ENCODE data around the gene THRAP3. TPM values are rescaled to one million over a fixed set of nuclear protein-coding genes. Genes with fewer than 3 reads are reported as not detected.

THRAP3 gene
- total RNA-seq, 1 experiment from 2014 or later = 160 TPM

- TF ChIP-seq GRHL2 (CRISPR knock-in tag; IDR thresholded peaks at IDR 0.05; ENCODE audit: insufficient replicate concordance, severe bottlenecking) = no peak
- no peak for TF ChIP-seq CREB1 (CRISPR knock-in tag; IDR thresholded peaks at IDR 0.05)
- no peak for TF ChIP-seq MYBL2 (CRISPR knock-in tag; IDR thresholded peaks at IDR 0.05)
- TF ChIP-seq, protein P1, sequence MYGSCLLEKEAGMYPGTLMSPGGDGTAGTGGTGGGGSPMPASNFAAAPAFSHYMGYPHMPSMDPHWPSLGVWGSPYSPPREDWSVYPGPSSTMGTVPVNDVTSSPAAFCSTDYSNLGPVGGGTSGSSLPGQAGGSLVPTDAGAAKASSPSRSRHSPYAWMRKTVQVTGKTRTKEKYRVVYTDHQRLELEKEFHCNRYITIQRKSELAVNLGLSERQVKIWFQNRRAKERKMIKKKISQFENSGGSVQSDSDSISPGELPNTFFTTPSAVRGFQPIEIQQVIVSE (CRISPR knock-in tag; IDR thresholded peaks at IDR 0.05; ENCODE audit: borderline replicate concordance) = no peak
- no peak for TF ChIP-seq FOXK1 (CRISPR knock-in tag; IDR thresholded peaks at IDR 0.05)
- TF ChIP-seq ZBTB21 (CRISPR knock-in tag; IDR thresholded peaks at IDR 0.05; ENCODE audit: borderline replicate concordance) = no peak
- TF ChIP-seq ZNF317 (CRISPR knock-in tag; IDR thresholded peaks at IDR 0.05; ENCODE audit: borderline replicate concordance, low read depth) = no peak
- no peak overlapping the region for H3K27ac Mint-ChIP-seq
- H3K4me3 Mint-ChIP-seq = no peak overlapping the region
- H3K9me3 Mint-ChIP-seq = no peaks in the 10 kb centered on the region
- H3K36me3 Mint-ChIP-seq = no peaks in the 10 kb centered on the region
- DNase-seq (ENCODE audit: low spot score) (no peak), ATAC-seq (no peak)
- peaks cover 8% of the 10 kb centered on the region for H3K4me1 Mint-ChIP-seq
- CTCF ChIA-PET = interaction anchor here (1.0 to 1.5 kb wide), 4 partner anchors 12 to 115 kb away, joined by 3 to 7 read pairs (median 4); partner anchors contain the start of genes THRAP3 and TRAPPC3
- H3K27me3 Mint-ChIP-seq (ENCODE audit: low read depth) = no peaks in the 10 kb centered on the region; the same call in 1 of the 2 replicates
- POLR2A ChIA-PET = interaction anchor here (0.7 to 1.0 kb wide), 2 partner anchors 12 to 13 kb away, joined by 3 to 4 read pairs; partner anchors contain the start of gene THRAP3
These were observed 12.4 kb upstream of the THRAP3 start for GRCh38 chr1:36211841-36212240.

- H3K4me3 Mint-ChIP-seq = no peak overlapping the region
- no peaks in the 10 kb centered on the region for H3K9me3 Mint-ChIP-seq
- CTCF ChIA-PET = interaction anchor here (1.0 kb wide), 2 partner anchors 12 to 116 kb away, joined by 3 read pairs; no protein-coding TSS in a partner anchor
- H3K27me3 Mint-ChIP-seq (ENCODE audit: low read depth) = no peaks in the 10 kb centered on the region; the same call in 1 of the 2 replicates
- no peaks in the 10 kb centered on the region for H3K4me1 Mint-ChIP-seq
- no peak overlapping the region for H3K27ac Mint-ChIP-seq
- POLR2A ChIA-PET = no interaction called here
- DNase-seq (ENCODE audit: low spot score) (no peak), ATAC-seq (no peak)
- no peaks in the 10 kb centered on the region for H3K36me3 Mint-ChIP-seq
- TF ChIP-seq, protein P2, sequence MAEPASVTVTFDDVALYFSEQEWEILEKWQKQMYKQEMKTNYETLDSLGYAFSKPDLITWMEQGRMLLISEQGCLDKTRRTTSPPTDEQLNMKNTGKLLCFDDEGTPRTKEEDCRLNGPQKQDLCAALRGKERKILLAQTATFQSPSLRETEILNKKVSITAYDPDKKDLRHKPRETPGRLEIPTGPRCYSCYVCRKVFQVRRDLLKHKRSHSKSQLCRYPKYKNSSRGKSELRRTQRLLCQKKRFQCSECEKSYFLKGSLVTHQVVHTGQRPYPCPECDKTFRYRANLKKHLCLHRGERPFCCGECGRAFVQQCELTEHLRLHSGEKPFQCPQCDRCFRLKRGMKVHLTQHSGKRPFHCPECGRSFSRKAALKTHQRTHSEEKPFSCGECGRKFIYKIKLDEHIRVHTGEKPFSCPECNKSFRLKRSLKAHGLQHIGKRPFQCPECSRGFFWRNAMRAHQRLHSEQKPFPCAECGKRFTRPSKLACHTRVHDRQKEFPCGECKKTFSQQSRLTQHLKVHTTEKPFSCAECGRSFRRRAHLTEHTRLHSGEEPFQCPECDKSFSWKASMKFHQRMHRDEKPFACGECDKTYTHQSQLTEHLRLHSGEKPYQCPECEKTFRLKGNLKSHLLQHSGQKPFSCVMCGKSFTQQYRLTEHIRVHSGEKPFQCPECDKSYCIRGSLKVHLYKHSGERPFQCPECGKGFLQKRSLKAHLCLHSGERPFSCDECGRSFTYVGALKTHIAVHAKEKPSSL (CRISPR knock-in tag; conservative IDR thresholded peaks at IDR 0.05) = no peak
- TF ChIP-seq FOXJ3 (CRISPR knock-in tag; IDR thresholded peaks at IDR 0.05; ENCODE audit: borderline replicate concordance) (no peak), ZBTB43 (CRISPR knock-in tag; IDR thresholded peaks at IDR 0.05) (no peak), RORB (CRISPR knock-in tag; IDR thresholded peaks at IDR 0.05) (no peak), NR3C1 (CRISPR knock-in tag; conservative IDR thresholded peaks at IDR 0.05; ENCODE audit: low read depth) (no peak), ATF6 (CRISPR knock-in tag; IDR thresholded peaks at IDR 0.05) (no peak), USF1 (CRISPR knock-in tag; IDR thresholded peaks at IDR 0.05) (no peak), E2F4 (CRISPR knock-in tag; IDR thresholded peaks at IDR 0.05; ENCODE audit: borderline replicate concordance, low read depth) (no peak), ZBTB21 (CRISPR knock-in tag; IDR thresholded peaks at IDR 0.05; ENCODE audit: borderline replicate concordance) (no peak), NFYB (CRISPR knock-in tag; conservative IDR thresholded peaks at IDR 0.05; ENCODE audit: low read depth) (no peak), KAT7 (CRISPR knock-in tag; IDR thresholded peaks at IDR 0.05; ENCODE audit: borderline replicate concordance) (no peak)
- TF ChIP-seq, protein P3, sequence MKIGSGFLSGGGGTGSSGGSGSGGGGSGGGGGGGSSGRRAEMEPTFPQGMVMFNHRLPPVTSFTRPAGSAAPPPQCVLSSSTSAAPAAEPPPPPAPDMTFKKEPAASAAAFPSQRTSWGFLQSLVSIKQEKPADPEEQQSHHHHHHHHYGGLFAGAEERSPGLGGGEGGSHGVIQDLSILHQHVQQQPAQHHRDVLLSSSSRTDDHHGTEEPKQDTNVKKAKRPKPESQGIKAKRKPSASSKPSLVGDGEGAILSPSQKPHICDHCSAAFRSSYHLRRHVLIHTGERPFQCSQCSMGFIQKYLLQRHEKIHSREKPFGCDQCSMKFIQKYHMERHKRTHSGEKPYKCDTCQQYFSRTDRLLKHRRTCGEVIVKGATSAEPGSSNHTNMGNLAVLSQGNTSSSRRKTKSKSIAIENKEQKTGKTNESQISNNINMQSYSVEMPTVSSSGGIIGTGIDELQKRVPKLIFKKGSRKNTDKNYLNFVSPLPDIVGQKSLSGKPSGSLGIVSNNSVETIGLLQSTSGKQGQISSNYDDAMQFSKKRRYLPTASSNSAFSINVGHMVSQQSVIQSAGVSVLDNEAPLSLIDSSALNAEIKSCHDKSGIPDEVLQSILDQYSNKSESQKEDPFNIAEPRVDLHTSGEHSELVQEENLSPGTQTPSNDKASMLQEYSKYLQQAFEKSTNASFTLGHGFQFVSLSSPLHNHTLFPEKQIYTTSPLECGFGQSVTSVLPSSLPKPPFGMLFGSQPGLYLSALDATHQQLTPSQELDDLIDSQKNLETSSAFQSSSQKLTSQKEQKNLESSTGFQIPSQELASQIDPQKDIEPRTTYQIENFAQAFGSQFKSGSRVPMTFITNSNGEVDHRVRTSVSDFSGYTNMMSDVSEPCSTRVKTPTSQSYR (CRISPR knock-in tag; IDR thresholded peaks at IDR 0.05) = no peak
These were observed 11.5 kb upstream of the THRAP3 start for GRCh38 chr1:36212782-36213181.
